ENCODE results near the gene EML3. TPM values are rescaled to one million over a fixed set of nuclear protein-coding genes. Genes with fewer than 3 reads are reported as not detected.

The EML3 gene
- total and polyA plus RNA-seq, 2 of the 13 experiments (the other 11 are each of a cell fraction or from before 2014, with no cell fraction given), result 10.6 to 12.3 TPM

GRCh38 chr11:62591448-62592145, 21.0 kb downstream of the EML3 start, which contains the start of gene TUT1 (continued):
- peak; percentile 43; the same call in 1 of the 2 replicates for TF ChIP-seq TFAP4 (IDR thresholded peaks at IDR 0.05; ENCODE audit: borderline replicate concordance, low read depth)
- peak; percentile 84 for TF ChIP-seq STAT6 (CRISPR knock-in tag; IDR thresholded peaks at IDR 0.05; ENCODE audit: borderline replicate concordance)
- no peak for TF ChIP-seq SMARCE1 (IDR thresholded peaks at IDR 0.05; ENCODE audit: borderline replicate concordance)
- TF ChIP-seq, protein P1, sequence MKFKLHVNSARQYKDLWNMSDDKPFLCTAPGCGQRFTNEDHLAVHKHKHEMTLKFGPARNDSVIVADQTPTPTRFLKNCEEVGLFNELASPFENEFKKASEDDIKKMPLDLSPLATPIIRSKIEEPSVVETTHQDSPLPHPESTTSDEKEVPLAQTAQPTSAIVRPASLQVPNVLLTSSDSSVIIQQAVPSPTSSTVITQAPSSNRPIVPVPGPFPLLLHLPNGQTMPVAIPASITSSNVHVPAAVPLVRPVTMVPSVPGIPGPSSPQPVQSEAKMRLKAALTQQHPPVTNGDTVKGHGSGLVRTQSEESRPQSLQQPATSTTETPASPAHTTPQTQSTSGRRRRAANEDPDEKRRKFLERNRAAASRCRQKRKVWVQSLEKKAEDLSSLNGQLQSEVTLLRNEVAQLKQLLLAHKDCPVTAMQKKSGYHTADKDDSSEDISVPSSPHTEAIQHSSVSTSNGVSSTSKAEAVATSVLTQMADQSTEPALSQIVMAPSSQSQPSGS (CRISPR knock-in tag; IDR thresholded peaks at IDR 0.05), result peak; percentile 92
- peak; percentile 87 for TF ChIP-seq SIN3B (IDR thresholded peaks at IDR 0.05; ENCODE audit: low read length)
- peak; percentile 69 for TF ChIP-seq PPARG (CRISPR knock-in tag; conservative IDR thresholded peaks at IDR 0.05)
- peak; percentile 85; the same call in 1 of the 2 replicates for TF ChIP-seq ZZZ3 (CRISPR knock-in tag; IDR thresholded peaks at IDR 0.05; ENCODE audit: borderline replicate concordance)
- peak; percentile 84 for TF ChIP-seq HOMEZ (CRISPR knock-in tag; IDR thresholded peaks at IDR 0.05; ENCODE audit: low read depth)
- 0 out of 2 replicates have a peak, but pooled peaks have one; percentile 15 for TF ChIP-seq ZNF253 (CRISPR knock-in tag; IDR thresholded peaks at IDR 0.05; ENCODE audit: borderline replicate concordance)
- peak; percentile 55; the same call in 1 of the 2 replicates for TF ChIP-seq TBX3 (IDR thresholded peaks at IDR 0.05; ENCODE audit: borderline replicate concordance)
- peak; percentile 64; the same call in 1 of the 2 replicates for TF ChIP-seq ZNF724P (CRISPR knock-in tag; IDR thresholded peaks at IDR 0.05; ENCODE audit: borderline replicate concordance)
- peak; percentile 69 for TF ChIP-seq ZBTB7B (CRISPR knock-in tag; IDR thresholded peaks at IDR 0.05)
- TF ChIP-seq RFX5 (IDR thresholded peaks at IDR 0.05; ENCODE audit: low read depth, low read length), result peak; percentile 75; the same call in 1 of the 2 replicates
- peak; percentile 77; the same call in 1 of the 2 replicates for TF ChIP-seq KLF12 (CRISPR knock-in tag; IDR thresholded peaks at IDR 0.05; ENCODE audit: borderline replicate concordance)
- TF ChIP-seq, protein P2, sequence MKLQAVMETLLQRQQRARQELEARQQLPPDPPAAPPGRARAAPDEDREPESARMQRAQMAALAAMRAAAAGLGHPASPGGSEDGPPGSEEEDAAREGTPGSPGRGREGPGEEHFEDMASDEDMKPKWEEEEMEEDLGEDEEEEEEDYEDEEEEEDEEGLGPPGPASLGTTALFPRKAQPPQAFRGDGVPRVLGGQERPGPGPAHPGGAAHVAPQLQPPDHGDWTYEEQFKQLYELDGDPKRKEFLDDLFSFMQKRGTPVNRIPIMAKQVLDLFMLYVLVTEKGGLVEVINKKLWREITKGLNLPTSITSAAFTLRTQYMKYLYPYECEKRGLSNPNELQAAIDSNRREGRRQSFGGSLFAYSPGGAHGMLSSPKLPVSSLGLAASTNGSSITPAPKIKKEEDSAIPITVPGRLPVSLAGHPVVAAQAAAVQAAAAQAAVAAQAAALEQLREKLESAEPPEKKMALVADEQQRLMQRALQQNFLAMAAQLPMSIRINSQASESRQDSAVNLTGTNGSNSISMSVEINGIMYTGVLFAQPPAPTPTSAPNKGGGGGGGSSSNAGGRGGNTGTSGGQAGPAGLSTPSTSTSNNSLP (IDR thresholded peaks at IDR 0.05; ENCODE audit: low read depth, low read length), result peak; percentile 83
- TF ChIP-seq SP2 (CRISPR knock-in tag; IDR thresholded peaks at IDR 0.05), result peak; percentile 65
- TF ChIP-seq ZNF816 (CRISPR knock-in tag; IDR thresholded peaks at IDR 0.05; ENCODE audit: borderline replicate concordance), result no peak; the same call in 1 of the 2 replicates
- peak; percentile 94 for TF ChIP-seq MIER3 (CRISPR knock-in tag; IDR thresholded peaks at IDR 0.05; ENCODE audit: borderline replicate concordance)
- TF ChIP-seq ZGPAT (CRISPR knock-in tag; IDR thresholded peaks at IDR 0.05), result peak; percentile 96

Measured in HepG2 (cell line).